Glomerular visceral epithelial cell (primary cell): Measurements from ENCODE around the gene LRRC25.

Experiments
- DNase-seq: peaks from one replicate; pipeline ENCODE4 v3.0.0-alpha.2; 2016; ENCODE audit errors: extremely low spot score

LRRC25 gene

DNA sequence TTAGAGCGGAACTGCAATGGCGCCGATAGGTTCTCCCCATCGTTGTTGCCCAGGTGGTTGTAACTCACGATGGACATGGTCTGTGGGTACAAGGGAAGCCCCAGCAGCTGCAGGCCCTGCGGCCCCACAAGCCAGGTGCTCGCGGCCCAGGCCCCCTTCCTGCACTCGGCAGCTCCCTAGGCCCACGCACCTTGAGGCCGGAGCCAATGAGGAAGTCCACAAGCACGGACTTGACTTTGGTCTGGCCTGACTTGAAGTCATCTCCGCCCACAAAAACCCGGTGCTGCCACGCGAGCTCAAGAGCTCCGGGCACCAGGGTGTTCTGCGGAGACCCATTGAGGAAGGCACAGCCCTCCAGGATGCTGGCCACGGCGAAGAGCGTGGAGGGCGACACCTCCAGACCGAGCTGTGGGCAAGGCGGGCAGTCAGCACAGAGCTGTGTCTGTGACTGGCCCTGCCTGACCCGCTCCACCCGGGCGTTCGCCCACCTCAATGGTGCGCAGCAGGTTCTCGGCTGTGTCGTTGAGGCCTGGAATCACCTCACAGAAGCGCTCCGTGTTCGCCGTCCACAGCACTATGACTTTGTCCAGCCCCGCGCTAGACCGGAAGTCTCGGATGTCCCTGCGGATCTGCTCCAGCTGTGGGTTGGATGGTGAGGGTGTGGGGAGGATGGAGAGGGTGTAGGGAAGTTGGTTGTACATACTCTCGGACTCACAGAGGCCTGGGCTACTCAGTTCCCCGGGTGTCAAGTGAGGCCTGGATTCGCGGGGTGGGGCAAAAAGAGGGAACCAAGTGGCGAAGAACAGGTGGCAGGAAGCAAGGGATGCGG lies 38.6 kb upstream of the LRRC25 start:
- DNase-seq: no peak

DNA sequence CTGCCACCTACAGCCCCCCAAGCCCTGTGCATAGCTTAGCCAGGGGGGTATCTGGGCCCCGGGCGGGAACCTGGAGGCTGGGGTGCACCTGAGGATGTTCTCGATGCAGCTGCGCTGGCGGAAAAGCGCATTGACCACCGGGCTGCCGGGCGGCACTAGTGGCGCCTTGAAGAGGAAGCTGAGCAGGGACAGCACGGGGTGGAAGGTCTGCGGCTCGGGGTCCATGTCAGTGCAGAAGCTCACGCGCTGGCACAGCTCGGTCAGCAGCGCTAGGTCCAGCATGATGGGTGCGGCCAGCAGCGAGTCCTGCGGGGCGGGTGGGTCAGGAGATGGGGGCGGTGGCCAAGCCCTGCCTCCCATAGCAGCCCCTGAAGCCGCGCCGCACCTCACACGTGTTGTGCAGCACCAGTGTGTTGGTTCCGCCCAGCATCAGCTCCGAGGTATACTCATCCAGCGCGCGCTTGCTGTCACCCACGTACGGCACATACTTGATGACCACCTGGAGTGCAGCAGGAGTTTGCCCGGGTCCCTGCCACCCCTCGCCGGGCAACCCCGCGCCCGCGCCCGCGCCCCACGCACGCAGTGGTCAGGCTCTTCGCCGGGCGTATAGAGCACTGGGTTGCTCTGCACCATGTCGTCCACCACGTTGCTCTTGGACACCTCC lies 37.9 kb upstream of the LRRC25 start:
- no peak for DNase-seq

DNA sequence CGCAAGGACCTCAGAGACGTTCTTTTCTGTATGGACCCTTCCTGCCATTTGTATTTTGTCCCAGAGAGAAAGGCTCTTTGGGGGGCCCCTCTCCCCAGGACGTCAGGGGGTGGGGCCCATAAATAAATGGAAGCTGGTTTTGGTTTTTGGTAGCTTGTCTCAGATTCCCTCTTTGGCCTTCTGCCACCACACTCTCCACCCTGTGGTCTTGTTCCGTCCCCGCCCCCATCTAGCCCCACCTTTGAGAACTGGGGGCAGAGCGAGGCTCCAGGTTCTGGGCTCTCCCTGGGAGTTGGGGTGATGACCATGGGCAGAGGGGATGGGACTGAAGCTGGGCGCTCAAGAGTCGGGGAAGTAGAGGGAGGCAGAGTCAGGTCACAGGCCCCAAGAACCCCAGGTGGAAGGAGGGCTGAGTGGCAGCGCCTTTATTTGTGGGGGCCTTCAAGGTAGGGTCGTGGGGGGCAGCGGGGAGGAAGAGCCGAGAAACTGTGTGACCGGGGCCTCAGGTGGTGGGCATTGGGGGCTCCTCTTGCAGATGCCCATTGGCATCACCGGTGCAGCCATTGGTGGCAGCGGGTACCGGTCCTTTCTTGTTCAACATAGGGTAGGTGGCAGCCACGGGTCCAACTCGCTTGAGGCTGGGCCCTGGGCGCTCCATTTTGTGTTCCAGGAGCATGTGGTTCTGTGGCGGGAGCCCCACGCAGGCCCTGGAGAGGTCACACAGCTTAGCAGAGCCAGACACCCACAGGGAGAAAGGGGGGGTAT lies 37.2 kb upstream of the LRRC25 start:
- no peak for DNase-seq

DNA sequence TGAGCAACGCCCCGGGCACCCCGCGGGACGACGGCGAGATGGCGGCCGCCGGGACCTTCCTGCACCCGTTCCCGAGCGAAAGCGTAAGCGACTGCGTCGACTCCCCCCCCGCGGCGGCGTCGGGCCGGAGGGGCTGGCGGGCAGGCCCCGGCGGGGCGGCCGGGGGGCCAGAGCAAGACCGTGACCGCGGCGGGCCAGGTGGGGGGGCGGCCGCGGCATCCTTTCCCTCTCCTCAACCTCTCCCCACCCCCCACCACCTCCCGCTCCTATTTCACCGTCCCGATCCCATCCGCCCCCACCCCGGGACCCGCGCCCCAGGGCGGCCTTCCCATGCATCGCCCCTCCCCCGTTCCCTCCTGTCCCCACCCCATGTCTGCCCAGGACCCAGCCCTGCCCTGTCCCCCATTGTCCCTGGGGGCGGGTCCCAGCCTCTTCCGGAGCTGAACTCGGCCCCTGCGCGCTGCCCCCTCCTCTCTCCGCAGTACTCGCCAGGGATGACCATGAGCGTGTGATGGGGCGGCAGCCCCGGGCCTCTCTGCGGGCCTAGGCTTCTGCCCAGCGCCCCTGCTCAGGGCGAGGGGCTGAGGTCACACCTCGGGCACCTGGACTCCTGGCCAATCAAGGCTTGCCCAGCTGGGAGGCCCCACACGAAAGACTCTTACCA lies 36.4 kb upstream of the LRRC25 start:
- no peak for DNase-seq

DNA sequence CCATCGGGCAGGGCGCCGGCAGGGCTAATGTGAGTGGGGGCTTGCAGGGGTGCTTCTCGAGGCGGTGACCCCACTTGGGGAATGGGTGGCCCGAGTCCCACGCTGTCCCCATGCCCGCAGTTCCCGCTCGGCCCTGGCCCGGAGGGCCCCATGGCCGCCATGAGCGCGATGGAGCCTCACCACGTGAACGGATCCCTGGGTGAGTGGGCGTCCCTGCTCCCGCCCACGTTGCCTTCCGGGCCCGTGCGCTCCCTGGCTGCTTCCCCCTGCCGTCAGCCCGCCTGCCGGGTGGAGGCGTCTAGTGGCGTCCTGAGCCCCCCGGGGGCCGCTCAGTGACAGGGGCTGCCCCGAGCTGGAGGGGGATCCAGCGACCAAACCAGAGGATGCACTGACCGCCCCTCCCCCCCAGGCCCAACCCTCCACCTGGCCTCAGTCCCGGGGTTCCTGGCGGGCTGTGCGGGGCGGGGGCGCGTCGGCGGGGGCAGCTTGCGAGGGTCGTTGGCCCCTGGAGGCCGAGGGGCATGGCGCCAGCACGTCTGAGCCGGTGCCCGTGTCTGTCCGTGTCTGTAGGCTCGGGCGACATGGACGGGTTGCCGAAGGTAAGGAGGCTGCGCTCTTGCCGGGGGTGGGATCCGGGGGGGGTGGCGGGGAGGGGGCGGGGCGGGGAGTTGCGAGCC lies 35.7 kb upstream of the LRRC25 start:
- DNase-seq: no peak

DNA sequence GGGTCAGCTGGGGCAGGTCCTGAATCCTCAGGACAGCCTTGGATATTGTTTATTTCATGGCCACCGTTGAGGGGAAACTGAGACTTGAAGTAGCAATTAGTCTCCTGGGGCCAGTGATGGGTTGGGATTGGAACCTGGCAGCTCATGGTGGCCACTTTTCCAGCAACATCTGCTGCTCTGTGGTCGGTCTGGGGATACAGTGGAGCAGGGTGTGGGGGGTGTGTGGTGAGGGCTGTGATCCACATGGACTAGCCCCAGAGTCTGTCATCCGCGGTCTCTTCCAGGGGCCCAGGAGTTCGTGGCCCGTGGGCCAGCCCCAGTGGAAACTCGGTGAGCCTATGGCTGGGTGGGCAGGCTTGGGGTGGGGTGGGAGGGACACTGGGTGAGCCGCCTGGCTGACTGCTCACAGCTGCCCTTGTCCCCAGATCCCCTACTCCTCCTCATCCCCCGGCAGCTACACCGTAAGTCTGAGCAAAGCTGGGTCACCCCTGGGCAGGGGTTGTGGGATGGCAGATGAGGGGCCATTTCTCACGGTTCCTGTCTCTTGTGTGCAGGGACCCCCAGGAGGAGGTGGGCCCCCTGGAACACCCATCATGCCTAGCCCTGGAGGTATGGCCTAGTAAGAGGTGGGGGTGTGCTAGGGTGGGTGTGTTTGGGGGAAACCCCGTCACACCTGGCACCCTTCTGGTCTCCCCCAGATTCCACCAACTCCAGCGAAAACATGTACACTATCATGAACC lies 35.0 kb upstream of the LRRC25 start:
- no peak for DNase-seq

DNA sequence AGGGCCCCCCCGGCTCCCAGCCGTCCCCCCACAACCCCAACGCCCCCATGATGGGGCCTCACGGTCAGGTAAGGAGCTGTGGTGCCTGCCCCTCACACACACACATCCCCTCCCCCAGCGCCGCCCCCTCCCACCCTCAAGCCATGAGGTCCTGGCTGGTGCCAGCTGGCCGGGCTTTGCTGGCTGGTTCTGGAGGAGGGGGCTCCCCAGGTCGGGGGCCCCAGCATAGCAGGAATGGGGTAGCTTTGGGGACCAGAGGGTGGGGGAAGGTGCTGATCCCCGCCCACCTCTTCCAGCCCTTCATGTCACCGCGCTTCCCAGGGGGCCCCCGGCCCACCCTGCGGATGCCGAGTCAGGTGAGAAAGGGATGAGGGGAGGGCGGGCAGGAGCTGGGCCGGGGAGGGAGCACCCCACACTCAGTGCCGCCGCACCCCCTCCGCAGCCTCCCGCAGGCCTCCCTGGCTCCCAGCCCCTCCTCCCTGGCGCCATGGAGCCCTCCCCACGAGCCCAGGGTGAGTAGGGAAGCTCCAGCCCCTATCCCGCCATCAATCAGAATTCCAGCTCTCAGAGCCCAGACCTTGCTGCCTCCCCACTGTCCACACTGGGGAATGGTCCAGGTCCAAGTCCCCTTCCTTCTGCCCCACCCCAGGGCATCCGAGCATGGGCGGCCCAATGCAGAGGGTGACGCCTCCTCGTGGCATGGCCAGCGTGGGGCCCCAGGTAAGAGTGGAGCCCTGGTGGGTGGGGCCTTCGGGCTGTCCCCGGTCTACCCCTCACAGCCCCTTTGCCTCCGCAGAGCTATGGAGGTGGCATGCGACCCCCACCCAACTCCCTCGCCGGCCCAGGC lies 34.2 kb upstream of the LRRC25 start:
- no peak for DNase-seq

DNA sequence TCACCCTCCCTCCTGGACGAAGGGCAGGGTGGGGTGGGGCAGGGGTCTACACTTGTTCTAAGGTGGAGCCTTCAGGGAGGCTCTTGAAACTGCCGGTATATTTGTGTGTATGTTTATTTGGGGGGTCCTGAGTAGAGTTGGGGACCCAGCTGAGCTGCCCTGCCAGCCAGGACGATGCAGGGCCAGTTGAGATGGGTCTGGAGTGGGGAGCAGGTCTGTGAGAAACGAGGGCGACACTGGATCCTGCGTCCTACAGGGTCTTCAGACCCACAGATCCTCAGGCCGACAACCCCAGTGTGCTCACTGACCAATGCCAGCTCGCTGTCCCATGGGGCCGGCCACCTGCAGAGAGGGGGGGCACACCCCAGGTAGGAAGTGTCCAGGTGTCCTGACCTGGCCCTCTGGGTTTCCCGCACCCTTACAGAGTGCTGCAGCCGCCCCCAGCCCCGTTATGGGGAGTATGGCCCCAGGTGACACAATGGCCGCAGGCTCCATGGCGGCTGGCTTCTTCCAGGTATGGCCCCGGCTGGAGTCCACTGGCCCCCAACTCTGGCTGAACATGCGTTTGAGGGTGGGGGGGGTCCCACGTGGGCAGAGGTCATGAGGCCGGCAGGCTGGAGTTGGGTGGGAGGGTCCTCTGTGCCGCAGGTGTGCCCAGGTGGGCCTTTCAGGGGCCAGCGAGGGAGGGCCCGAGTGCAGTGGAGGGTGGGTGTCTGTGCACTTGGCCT lies 33.2 kb upstream of the LRRC25 start:
- no peak for DNase-seq

DNA sequence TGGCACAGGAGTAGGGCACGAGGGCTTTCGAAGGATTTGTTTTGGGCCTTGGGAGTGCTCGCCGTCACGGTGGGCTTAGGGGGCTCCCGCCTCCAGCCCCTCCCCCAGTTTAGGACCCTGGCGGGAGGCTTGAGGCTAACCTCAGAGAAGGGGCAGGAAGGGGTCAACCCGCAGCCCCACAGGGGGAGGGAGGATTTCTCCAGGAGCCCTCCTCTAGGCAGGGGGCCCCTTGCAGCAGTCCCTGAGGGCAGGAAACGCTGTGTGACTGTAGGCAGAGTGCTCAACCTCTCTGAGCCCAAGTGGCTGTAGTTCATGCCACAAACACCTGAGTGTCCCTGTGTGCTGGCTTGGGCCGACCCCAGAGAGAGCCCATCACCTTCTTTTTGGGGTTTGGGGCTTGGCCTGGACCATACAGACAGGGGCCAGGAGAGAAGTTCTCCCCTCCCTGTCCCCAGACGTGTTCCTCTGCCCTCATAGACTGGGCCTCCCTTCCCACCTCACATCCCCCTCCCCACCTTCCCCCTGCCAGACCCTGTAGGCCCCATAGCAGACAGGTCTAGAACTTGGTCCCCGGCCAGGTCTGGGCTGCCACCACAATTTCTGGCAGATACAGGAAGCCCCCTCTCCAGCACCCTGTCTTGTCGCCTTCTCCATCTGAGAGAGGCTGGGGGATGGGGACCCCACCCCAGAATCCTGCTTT lies 32.4 kb upstream of the LRRC25 start:
- DNase-seq: no peak

DNA sequence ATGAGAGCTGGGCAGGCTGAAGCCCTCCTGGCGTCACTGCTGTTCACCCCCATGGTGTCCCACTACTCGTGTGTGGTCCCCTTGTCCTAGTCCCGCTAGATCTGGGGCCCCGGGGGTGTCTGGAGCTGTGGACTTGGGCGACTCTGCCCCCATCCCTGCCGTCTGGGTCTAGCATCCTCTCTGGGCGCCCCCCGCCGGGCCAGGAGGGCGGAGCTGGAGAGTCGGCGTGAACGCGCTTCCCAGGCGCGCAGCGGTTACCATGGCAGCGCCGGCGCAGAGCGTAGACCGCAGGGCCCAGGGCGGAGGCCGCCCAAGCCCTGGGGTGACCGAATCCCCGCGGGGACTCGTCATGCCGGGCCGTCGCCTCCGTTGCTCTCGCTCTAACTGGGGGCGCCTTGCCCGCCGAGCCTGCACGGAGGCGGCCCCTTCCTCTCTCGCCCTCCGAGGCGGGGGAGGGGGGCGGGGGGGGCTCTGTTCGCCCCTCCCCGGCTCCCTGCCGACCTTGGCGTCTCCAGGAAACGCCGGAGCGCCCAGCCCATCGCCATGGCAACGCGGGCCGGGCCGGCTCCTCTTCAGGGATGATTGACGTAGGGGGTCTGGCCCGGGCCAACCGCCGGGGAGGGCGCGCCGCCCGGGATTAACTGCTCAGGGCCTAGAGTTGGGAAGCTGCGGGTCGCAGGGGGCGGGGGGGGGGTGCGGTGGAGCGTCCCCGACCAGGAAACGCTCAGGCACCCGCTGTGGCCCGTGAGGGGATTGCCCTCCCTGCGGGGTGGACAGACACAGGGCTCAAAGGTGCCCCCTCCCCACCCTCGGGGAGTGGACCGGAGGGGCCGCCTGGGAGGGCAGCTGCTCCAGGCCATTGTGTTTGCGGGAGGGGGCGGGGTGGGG lies 31.6 kb upstream of the LRRC25 start:
- no peak for DNase-seq

DNA sequence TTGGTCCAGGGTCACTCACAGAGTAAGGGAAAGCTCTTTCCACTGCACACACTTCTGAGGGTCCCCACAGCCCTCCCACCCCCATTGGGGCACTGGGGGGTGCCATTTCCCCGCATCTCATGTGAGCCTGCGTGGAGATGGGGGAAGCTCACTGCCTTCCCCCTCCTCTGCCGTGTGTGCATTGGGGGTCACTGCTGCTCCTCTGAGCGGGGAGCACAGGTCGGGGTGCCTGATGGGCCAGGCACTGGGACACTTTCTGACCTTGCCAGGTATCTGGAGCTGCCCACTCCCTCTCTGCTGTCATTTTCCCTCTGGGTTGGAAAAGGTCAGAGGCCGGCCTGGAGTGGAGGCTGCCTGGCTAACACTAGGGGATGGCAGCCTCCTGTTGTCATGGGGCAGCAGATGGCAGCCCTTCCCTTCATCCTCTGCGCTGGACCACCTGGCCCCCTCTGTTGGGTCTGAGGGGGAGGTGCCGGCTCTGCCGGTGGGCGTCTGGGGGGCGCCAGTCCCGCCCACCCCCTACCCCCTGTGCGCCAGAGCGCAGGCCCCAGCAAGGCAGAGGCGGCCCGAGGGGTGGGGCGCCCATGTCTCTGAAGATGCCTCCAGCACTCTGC lies 30.9 kb upstream of the LRRC25 start:
- no peak for DNase-seq

DNA sequence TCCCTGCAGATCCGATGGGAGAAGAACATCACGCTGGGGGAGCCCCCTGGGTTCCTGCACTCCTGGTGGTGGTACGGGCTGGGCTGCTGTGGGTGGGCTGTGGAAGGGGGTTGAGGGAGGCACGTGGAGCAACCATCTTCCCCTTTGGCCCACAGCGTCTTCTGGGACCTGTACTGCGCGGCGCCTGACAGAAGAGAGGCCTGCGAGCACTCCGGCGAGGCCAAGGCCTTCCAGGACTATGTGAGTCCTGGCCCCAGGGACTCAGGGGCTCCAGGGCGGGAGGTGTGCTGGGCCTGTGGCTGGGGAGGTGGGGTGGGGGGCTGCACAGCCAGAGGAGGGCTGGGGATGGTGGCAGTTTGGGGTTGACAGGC lies 30.3 kb upstream of the LRRC25 start:
- no peak for DNase-seq

DNA sequence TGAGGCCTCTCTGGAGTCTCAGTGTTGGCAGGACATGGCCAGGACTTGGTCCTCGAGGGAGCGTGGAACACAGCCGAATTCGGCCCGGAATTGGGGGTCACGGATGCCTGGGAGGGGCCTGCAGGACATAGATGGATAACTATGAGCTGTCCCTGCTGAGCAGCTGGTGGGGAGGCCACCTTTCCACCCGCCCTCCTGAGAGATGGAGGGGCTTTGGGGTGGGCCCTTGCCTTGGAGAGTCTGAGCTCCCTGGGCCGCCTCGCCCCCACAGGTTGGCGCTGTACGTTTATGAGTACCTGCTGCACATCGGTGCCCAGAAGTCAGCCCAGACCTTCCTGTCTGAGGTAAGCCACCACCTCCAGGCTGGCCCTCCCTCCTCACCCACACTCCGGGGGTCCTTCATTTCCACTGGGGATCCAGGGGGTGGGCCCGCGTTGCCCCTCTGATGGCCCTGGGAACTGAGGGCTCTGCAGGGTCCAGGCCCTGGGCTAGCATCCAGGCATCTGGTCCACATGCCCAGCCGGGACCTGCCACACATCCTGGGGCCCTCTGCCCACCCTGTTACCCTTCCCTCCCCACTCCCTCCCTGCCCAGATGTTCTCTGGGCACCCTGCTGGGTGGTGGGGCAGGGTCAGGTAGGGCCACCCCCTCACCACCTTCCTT lies 29.8 kb upstream of the LRRC25 start:
- no peak for DNase-seq

DNA sequence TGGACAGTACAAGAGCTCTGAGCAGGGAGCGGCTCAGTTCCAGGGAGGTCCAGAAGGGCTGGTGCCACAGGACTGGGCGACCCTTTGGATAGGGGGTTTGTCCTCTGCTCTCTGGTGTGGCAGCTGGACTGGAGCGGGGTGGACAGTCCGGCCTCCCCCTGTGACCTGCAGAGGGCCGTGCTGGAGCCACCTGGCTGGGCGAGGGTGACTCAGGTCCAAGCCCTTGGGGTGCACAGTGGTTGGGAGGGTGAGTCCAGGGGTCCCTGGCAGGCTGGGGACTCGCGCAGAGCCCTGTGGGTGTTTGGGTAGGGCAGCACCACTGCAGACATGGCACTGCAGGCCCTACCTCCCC lies 29.0 kb upstream of the LRRC25 start:
- no peak for DNase-seq

DNA sequence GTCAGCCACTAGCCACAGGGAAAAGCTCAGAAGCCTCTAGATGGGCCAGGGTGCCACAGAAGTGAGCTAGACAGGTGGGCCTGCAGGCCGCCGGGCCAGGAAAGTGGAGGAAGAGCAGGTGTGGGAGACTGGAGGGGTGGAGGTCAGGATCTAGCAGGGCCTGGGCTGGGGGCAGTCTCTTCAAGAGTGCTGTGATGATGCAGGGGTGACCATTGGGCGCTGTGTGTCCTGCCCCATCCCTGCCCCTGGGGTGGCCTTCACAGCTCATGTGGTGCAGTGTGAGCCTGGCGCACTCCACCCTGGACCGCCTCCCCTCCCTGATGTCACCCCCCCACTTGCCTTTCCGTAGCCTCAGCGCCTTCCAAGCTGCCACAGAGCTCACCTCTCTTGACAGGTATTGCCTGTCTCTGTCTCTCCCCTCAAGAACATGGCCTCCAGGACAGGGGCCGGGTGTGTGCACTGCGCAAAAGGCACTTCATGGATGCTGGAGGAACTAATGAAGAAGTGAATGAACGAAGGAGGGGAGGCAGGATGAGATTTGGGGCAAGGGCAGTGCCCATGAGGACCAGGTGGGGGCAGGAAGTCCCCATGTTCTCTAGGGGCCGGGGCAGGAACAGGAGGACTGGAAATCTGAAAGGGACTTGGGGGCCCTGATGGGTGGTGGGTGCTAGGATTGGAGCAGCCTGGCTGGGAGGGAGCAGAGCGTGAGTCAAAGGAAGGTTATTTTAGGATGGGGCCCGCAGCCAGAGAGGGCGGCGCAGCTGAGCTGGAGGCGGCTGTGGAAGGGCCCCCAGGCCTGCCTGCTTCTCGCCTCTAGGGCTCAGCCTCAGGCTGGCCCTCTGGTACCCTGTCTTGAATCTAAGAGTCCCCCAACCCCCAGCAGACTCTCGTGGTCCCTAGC lies 28.3 kb upstream of the LRRC25 start:
- DNase-seq: no peak
